Neural cell (in vitro differentiated cells): Measurements from ENCODE around the gene CD248.

Experiments
- EP300 ChIP-seq: fragments of 450-650 bp; conservative IDR thresholded peaks from 2 replicates; pipeline ENCODE4 v1.6.1; 2014; ENCODE audit warnings: antibody characterized with exemption, mild to moderate bottlenecking, moderate library complexity; ENCODE audit not compliant: poor library complexity, severe bottlenecking
- EZH2 ChIP-seq: fragments of 200-600, 300-800 bp; shearing (Covaris generic), sonication (generic); IDR thresholded peaks from 2 replicates; pipeline ENCODE4 v1.6.1; 2014; ENCODE audit warnings: antibody characterized with exemption, low read length, borderline replicate concordance, mild to moderate bottlenecking; ENCODE audit not compliant: insufficient read depth, poor library complexity, severe bottlenecking
- MXI1 ChIP-seq: fragments of 450-650 bp; conservative IDR thresholded peaks from 2 replicates; pipeline ENCODE4 v1.6.1; 2014; ENCODE audit warnings: antibody characterized with exemption, mild to moderate bottlenecking; ENCODE audit not compliant: poor library complexity, severe bottlenecking
- POLR2AphosphoS5 ChIP-seq: IDR thresholded peaks from 2 replicates; pipeline ENCODE4 v1.6.1; 2012
- SMC3 ChIP-seq: fragments of 450-650 bp; conservative IDR thresholded peaks from 2 replicates; pipeline ENCODE4 v1.6.1; 2014; ENCODE audit warnings: antibody characterized with exemption, mild to moderate bottlenecking, moderate library complexity; ENCODE audit not compliant: poor library complexity
- TF ChIP-seq, protein P1 (sequence below): fragments of 450-650 bp; IDR thresholded peaks from 2 replicates; pipeline ENCODE4 v1.5.1; 2014; ENCODE audit warnings: antibody characterized with exemption, mild to moderate bottlenecking, moderate library complexity; ENCODE audit not compliant: poor library complexity, severe bottlenecking
- TF ChIP-seq, protein P2 (sequence below): IDR thresholded peaks from 2 replicates; pipeline ENCODE4 v1.6.1; 2012; ENCODE audit warnings: borderline replicate concordance

GRCh38 chr11:66292543-66293332, 24.1 kb downstream of the CD248 start:
- TF ChIP-seq, protein P1, sequence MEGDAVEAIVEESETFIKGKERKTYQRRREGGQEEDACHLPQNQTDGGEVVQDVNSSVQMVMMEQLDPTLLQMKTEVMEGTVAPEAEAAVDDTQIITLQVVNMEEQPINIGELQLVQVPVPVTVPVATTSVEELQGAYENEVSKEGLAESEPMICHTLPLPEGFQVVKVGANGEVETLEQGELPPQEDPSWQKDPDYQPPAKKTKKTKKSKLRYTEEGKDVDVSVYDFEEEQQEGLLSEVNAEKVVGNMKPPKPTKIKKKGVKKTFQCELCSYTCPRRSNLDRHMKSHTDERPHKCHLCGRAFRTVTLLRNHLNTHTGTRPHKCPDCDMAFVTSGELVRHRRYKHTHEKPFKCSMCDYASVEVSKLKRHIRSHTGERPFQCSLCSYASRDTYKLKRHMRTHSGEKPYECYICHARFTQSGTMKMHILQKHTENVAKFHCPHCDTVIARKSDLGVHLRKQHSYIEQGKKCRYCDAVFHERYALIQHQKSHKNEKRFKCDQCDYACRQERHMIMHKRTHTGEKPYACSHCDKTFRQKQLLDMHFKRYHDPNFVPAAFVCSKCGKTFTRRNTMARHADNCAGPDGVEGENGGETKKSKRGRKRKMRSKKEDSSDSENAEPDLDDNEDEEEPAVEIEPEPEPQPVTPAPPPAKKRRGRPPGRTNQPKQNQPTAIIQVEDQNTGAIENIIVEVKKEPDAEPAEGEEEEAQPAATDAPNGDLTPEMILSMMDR, result no peak
- TF ChIP-seq SMC3 (no peak), POLR2AphosphoS5 (no peak), EZH2 (no peak), MXI1 (no peak), EP300 (no peak)
- TF ChIP-seq, protein P2, sequence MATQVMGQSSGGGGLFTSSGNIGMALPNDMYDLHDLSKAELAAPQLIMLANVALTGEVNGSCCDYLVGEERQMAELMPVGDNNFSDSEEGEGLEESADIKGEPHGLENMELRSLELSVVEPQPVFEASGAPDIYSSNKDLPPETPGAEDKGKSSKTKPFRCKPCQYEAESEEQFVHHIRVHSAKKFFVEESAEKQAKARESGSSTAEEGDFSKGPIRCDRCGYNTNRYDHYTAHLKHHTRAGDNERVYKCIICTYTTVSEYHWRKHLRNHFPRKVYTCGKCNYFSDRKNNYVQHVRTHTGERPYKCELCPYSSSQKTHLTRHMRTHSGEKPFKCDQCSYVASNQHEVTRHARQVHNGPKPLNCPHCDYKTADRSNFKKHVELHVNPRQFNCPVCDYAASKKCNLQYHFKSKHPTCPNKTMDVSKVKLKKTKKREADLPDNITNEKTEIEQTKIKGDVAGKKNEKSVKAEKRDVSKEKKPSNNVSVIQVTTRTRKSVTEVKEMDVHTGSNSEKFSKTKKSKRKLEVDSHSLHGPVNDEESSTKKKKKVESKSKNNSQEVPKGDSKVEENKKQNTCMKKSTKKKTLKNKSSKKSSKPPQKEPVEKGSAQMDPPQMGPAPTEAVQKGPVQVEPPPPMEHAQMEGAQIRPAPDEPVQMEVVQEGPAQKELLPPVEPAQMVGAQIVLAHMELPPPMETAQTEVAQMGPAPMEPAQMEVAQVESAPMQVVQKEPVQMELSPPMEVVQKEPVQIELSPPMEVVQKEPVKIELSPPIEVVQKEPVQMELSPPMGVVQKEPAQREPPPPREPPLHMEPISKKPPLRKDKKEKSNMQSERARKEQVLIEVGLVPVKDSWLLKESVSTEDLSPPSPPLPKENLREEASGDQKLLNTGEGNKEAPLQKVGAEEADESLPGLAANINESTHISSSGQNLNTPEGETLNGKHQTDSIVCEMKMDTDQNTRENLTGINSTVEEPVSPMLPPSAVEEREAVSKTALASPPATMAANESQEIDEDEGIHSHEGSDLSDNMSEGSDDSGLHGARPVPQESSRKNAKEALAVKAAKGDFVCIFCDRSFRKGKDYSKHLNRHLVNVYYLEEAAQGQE, result no peak
